IPS DF 4.7 (cell line): ENCODE measurements around the gene ZIC4.

Source experiments
- DNase-seq: peaks from one replicate; pipeline ENCODE4 v3.0.0-alpha.2; 2013; ENCODE audit warnings: low spot score; ENCODE audit errors: extremely low read depth

Gene ZIC4

GRCh38 chr3:147405231-147406027, 914 bp downstream of the ZIC4 start:
- DNase-seq: no peak

- no peak for DNase-seq
Observed at GRCh38 chr3:147404800-147405230, 1.5 kb downstream of the ZIC4 start.

GRCh38 chr3:147404000-147404799, 2.1 kb downstream of the ZIC4 start:
- no peak for DNase-seq

GRCh38 chr3:147403511-147403910, 2.8 kb downstream of the ZIC4 start:
- no peak for DNase-seq

GRCh38 chr3:147402159-147402558, 4.2 kb downstream of the ZIC4 start:
- no peak for DNase-seq

- no peak for DNase-seq
Observed at GRCh38 chr3:147401421-147401820, 4.9 kb downstream of the ZIC4 start.

- no peak for DNase-seq
Observed at GRCh38 chr3:147400999-147401398, 5.3 kb downstream of the ZIC4 start.

GRCh38 chr3:147400111-147400510, 6.2 kb downstream of the ZIC4 start:
- DNase-seq: no peak

GRCh38 chr3:147398813-147399534, 7.4 kb downstream of the ZIC4 start:
- no peak for DNase-seq

- no peak for DNase-seq
Observed at GRCh38 chr3:147397875-147398812, 8.2 kb downstream of the ZIC4 start.

- no peak for DNase-seq
Observed at GRCh38 chr3:147397155-147397874, 9.0 kb downstream of the ZIC4 start.

GRCh38 chr3:147396712-147397046, 9.7 kb downstream of the ZIC4 start:
- DNase-seq: no peak

GRCh38 chr3:147395899-147396711, 10.2 kb downstream of the ZIC4 start:
- DNase-seq: no peak

GRCh38 chr3:147394884-147395225, 11.5 kb downstream of the ZIC4 start:
- no peak for DNase-seq

GRCh38 chr3:147393943-147394883, 12.1 kb downstream of the ZIC4 start:
- DNase-seq: no peak

GRCh38 chr3:147393261-147393942, 12.9 kb downstream of the ZIC4 start:
- no peak for DNase-seq

GRCh38 chr3:147392625-147392946, 13.8 kb downstream of the ZIC4 start:
- DNase-seq: no peak
